Activated CD4-positive, alpha-beta T cell treated with anti-CD3 and anti-CD28 coated beads, Interleukin-2, amount 50 U/mL, for 16 hours (primary cell): ENCODE measurements around the gene LRRC37A3.
"Not testable (repeated sequence)": the region's sequence is repeated elsewhere in the genome, so short reads cannot be mapped to it uniquely, and the experiment has no call there.

Experiments
- DNase-seq: peaks from one replicate; pipeline ENCODE4 v3.0.0-alpha.2; 2020

The LRRC37A3 gene

DNA sequence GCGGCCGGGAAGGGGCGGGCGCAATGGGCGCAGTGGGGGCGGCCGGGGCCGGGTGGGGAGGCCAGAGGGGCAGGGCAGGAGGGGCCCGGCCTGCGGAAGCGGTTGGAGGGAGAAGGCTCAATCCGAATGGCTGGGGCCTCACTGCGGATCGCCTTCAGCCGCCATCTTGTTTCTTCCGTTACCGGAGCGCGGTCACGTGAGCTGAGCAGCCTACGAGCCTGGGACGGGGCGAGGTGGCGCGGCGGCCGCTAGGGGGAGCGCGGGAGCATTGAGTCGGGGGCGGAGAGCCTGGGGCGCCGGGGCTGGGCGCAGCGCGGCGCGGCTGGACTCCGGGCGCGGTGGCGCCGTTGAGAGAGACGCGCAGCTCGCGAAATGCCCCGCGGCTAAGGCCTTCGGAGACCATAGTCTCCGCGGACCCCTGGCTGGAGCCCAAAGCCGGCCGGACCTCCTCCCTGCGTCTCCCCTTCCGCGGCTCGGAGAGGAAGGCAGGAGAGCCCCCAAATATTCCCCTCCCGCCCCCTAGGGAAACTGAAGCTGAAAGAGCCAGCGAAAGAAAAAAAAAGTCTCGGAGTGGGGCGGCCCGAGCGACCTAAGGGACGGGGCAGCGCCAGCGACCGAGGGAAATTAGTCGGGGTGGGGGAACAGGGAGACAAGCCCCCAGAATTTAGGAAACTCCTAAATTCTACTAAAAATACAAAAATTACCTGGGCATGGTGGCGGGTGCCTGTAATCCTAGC, at the start of gene LRRC37A3:
Gene LRRC37A3, minus strand, starts transcription at position 190 of the 737 bp plus-strand sequence. CDS start 22,221 bp downstream, outside the sequence.
- peak; percentile 100 for DNase-seq

DNA sequence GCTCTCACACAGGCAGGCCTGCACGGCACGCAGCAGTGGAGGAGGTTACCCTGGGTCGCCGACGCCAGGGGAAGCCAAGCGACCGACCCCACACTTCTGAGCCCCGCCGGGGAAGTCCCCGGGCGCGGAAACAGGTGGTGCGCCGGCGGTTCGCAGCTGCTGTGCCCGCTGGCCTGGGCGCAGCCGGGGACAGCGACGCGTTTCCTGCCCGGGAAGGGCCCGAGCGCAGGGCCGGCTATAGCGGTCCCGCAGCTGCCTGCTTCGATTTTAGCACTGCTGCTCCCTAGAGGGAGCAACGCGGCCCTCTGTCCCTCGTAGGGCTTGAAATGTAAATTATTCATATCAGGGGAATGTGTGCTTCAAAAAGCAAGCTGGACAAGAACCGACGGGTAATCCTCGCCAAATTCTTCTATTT, 46.6 kb upstream of the LRRC37A3 start:
- DNase-seq: peak; percentile 86

- DNase-seq: not testable (repeated sequence)
Measured at GRCh38 chr17:64965256-64965872, 46.1 kb upstream of the LRRC37A3 start.

DNA sequence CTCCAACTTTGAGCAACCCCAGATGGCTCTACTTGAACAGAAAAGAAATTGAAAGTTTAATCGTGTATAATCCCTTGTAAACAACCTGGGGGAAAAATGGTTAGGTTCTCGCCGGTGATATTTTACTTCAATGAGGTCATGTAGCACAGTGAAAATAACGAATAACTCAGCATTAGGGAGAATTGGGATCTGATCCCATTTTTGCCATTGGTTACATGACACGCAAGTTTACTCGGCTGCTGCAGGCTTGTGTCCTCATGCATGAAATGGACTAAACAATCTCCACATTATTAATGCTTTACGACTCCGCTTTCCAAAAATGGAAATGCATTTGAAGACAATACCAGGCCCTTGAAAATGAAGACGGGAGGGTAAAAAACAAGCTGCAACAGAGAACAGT, 45.5 kb upstream of the LRRC37A3 start:
- DNase-seq: no peak

DNA sequence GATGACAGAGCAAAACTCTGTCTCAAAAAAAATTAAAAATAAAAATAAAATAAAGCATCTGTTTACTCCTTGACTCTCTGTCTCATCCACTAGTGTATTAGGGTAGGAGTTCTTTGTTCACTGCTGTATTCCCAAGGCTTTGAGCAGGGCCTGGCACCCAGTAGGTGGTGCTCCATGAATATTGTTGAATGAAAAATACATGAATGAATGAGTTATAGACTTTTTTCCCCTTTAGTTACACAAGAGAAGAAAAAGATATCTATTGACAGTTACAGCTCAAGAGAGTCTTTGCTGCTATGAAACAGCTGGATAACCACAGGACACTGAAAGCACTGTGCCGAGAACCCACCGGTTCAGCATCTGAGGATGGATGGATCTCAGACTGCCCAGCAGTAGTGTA, 44.5 kb upstream of the LRRC37A3 start:
- not testable (repeated sequence) for DNase-seq

DNA sequence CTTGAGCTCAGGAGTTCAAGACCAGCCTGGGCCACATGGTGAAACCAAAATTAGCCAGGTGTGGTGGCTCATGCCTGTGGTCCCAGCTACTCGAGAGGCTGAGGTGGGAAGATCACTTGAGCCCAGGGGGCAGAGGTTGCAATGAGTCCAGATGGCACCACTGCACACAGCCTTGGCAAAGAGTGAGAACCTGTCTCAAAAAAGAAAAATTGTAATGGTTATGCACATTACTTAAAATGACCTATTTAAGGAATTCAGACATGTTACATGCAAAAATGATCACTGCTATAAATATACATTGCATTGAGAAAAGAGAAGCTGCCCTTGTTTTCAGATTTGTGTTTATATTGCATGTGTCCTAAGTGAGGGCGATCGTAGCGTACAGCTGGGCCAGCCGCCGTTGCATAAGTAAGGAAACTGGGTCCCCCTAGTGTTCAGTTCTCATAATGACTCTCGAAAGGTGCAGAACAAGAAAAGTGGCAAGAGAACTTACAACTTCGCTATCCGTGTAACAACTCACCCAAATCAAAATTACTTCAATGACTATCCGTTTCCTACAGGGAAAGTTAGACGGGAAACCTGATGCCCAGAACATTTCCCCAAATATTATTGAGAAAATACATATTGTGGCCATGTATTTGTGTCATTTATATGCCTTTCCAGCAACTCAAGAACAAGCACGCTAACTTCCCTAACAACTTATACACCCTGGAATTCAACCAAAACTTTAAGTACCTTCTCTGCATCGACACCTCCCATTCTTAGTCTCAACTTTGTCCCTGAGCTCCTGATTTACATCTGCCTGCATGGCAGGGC, 42.5 kb upstream of the LRRC37A3 start:
- DNase-seq: peak; percentile 85

GRCh38 chr17:64951877-64952276, 32.6 kb upstream of the LRRC37A3 start:
- DNase-seq: no peak

DNA sequence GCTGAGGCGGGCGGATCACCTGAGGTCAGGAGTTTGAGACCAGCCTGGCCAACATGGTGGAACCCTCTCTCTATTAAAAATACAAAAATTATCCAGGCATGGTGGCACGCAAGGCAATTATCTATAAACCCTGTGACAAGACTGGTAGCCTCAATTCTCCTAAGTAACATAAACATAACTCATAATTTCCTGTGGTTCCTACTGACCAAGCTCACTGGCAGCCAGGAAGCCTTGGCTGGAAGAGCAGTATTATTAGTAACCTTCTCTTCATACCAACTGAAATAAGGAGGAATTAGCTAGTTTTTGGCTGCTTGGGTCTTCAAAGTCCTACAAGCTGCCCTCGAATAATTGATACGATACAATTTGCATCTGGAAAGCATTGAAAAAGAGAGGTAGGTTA, 31.6 kb upstream of the LRRC37A3 start:
- no peak for DNase-seq

DNA sequence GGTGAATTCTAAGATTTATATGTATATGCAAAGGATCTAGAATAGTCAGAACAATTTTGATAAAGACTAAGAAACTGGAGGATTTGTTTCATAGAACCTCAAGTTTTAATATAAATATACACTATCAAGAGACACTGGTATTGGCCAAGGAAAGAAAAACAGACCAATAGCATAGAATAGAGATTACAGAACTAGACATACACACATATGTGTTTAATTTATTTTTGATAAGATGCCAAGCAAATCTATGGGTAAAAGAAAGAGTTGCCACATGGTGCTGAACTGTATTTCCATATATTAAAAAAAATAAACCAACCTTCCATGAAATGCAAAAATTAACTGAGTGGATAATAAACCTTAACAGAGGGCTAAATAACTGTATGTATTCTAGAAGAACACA, 27.9 kb upstream of the LRRC37A3 start:
- DNase-seq: no peak

GRCh38 chr17:64941761-64942160, 22.5 kb upstream of the LRRC37A3 start:
- no peak for DNase-seq

DNA sequence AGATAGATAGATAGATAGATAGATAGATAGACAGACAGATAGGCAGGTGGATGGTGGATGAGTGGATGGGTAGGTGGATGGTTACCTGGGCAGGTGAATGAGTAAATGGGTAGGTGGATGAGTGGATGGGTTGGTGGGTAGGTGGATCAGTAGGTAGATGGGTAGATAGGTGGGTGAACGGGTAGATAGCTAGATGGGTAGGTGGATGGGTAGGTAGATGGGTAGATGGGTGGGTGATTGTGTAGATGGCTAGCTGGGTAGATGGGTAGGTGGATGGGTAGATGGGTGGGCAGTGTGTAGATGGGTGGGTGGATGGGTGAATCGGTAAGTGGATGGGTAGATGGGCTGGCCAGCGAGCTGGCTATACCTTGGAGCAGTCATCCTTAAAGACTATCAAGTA, 21.8 kb upstream of the LRRC37A3 start:
- DNase-seq: no peak

DNA sequence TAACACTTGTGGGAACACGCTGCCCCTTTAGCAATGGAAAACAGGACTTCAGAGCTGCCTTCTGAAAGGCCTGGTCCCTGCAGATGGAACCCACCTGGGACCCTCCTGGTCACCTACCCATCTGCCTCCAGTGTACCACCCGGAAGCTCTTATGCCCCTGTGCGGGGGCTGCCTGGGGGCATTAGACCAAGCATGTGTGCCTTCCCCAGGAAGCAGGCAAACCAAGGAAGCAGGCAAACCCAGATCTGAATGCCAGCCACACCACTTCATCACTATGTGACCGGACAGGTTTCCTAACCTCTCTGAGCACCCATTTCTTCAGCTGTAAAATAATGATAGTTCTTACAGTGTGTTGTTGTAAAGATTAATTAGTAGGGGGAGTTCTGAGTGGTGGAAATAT, 20.8 kb upstream of the LRRC37A3 start:
- DNase-seq: no peak

- no peak for DNase-seq
Measured at GRCh38 chr17:64938925-64939474, 19.7 kb upstream of the LRRC37A3 start.

DNA sequence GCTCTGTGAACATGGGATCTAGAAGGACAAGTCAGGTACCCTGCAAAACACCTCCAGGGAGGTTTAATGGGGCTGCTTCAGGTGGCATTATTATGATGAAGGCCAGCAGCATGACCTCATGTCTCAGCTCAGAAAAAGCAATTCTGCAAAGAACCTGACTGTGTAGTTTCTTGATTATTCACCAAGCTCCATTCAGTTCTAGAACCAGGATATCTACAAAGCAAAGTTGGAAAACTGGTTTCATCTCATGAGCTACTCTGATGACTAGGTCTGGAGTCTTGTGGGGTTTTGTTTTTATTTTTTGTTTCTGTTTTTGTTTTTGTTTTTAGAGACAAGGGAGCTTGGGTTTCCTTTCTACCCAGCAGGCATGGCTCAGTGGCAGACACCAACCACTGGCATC, 19.0 kb upstream of the LRRC37A3 start:
- peak; percentile 34 for DNase-seq

GRCh38 chr17:64936117-64936516, 16.8 kb upstream of the LRRC37A3 start:
- DNase-seq: no peak

GRCh38 chr17:64934284-64934778, 15.1 kb upstream of the LRRC37A3 start:
- not testable (repeated sequence) for DNase-seq

GRCh38 chr17:64932850-64933249, 13.6 kb upstream of the LRRC37A3 start:
- DNase-seq: not testable (repeated sequence)

- not testable (repeated sequence) for DNase-seq
Measured at GRCh38 chr17:64930374-64930773, 11.1 kb upstream of the LRRC37A3 start.

DNA sequence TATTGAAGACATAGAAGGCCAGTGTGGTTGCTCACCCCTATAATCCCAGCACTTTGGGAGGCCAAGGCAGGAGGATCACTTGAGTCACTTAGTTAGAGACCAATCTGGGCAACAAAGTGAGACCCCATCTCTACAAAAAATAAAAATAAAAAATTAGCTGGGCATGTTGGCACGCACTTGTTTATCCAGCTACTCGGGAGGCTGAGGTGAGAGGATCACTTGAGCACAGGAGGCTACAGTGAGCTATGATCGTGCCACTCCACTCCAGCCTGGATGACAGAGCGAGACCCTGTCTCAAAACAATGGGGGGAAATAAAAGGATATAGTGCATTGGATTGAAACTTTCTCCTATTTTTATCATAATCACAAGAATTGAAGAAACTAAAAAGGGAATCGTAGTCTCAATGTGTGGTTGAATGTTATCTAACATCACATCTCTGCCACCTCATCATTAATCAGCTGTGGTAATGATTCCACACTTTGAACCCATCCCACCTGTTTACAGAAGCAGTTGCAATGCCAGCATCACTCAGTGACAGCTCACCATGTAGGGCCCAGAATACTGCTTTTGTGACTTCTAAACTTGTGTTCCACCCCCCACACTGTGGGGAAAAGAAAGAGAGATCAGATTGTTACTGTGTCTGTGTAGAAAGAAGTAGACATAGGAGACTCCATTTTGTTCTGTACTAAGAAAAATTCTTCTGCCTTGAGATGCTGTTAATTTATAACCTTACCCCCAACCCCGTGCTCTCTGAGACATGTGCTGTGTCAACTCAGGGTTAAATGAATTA, 10.3 kb upstream of the LRRC37A3 start:
- not testable (repeated sequence) for DNase-seq

- DNase-seq: not testable (repeated sequence)
Measured at GRCh38 chr17:64928701-64929100, 9.4 kb upstream of the LRRC37A3 start.

- DNase-seq: peak; percentile 85
Measured at GRCh38 chr17:64927444-64927843, 8.2 kb upstream of the LRRC37A3 start.

DNA sequence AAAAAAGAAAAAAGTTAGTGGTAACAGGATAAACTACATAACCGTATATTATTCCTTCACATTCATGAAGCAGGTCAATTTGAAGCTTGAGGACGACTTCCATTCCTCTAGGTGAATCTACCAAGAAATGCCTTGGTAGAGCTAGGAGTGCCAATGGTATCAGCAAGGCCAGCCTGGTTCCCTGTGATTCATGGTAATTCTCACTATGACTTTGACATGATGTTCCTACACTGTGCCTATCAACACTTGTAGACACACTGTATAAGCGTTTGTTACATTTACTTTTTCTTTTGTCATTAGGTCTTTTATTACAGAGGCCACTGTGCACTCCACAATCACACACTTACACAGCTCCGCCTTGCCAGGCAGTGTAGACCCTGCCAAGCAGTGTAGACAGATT, 7.2 kb upstream of the LRRC37A3 start:
- DNase-seq: not testable (repeated sequence)
